ENCODE measurements around the gene MAMDC2.

DNA sequence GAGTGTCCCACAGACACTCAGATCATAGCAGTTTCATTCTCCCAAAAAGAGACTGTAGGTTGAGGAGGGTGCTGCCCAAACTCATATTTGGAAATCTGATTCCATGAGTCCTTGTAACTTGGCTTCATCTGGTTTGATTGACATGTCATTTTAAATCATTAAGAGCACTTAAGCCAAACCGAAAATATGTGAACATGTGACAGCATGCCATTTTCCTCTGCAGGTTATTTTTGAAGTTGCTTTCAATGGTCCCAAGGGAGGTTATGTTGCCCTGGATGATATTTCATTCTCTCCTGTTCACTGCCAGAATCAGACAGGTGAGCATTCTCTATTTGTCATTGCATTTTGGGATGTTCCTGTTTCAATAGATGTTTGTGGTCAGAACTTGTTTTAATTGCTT, 87.6 kb downstream of the MAMDC2 start:
- TF ChIP-seq POLR2A (IDR thresholded peaks at IDR 0.05; ENCODE audit: low read depth, low read length) (no peak), TAF1 (IDR thresholded peaks at IDR 0.05; ENCODE audit: borderline replicate concordance, low read depth, low read length) (no peak)

All from GM12892 (cell line).